Endodermal cell (in vitro differentiated cells): Measurements from ENCODE around the gene BANP. TPM values are rescaled to one million over a fixed set of nuclear protein-coding genes. Genes with fewer than 3 reads are reported as not detected.
"Not testable (repeated sequence)": the region's sequence is repeated elsewhere in the genome, so short reads cannot be mapped to it uniquely, and the experiment has no call there.

ENCODE experiments used
- DNase-seq: peaks from one replicate; pipeline ENCODE4 v3.0.0-alpha.2; 2017
- H3K27ac ChIP-seq: 2 replicates; pipeline ENCODE4 v1.5.1; 2013; ENCODE audit warnings: mild to moderate bottlenecking, low read depth, low read length, moderate library complexity
- H3K27me3 ChIP-seq: 2 replicates; pipeline ENCODE4 v1.6.1; 2013; ENCODE audit warnings: mild to moderate bottlenecking, low read length, moderate library complexity; ENCODE audit not compliant: insufficient read depth, control insufficient read depth, poor library complexity, severe bottlenecking
- H3K36me3 ChIP-seq: 2 replicates; pipeline ENCODE4 v1.7.0; 2013; ENCODE audit warnings: mild to moderate bottlenecking, low read length, moderate library complexity; ENCODE audit not compliant: control insufficient read depth, insufficient read depth
- H3K4me1 ChIP-seq: one replicate; pipeline ENCODE4 v1.7.0; 2013; ENCODE audit warnings: low read length; ENCODE audit not compliant: control insufficient read depth, insufficient read depth
- H3K4me3 ChIP-seq: 2 replicates; pipeline ENCODE4 v1.5.1; 2013; ENCODE audit warnings: mild to moderate bottlenecking, low read length, moderate library complexity
- H3K9ac ChIP-seq: 2 replicates; pipeline ENCODE4 v1.6.1; 2013; ENCODE audit warnings: mild to moderate bottlenecking, low read length, moderate library complexity; ENCODE audit not compliant: poor library complexity, severe bottlenecking; ENCODE audit errors: extremely low read depth
- H3K9me3 ChIP-seq: 2 replicates; pipeline ENCODE4 v1.6.1; 2013; ENCODE audit warnings: mild to moderate bottlenecking, low read length, moderate library complexity; ENCODE audit not compliant: control insufficient read depth
- H3K27ac Mint-ChIP-seq: 2 replicates; pipeline ENCODE4 v1.8.0; 2020; ENCODE audit warnings: mixed read lengths
- H3K27me3 Mint-ChIP-seq: 2 replicates; pipeline ENCODE4 v1.8.0; 2021; ENCODE audit warnings: mild to moderate bottlenecking, mixed read lengths; ENCODE audit not compliant: insufficient read depth
- H3K36me3 Mint-ChIP-seq: 2 replicates; pipeline ENCODE4 v1.8.0; 2020; ENCODE audit warnings: low read depth, mixed read lengths
- H3K4me1 Mint-ChIP-seq: 2 replicates; pipeline ENCODE4 v1.8.0; 2020; ENCODE audit warnings: mixed read lengths
- H3K4me3 Mint-ChIP-seq: 2 replicates; pipeline ENCODE4 v1.8.0; 2020; ENCODE audit warnings: mild to moderate bottlenecking, moderate library complexity, mixed read lengths
- H3K9me3 Mint-ChIP-seq: 2 replicates; pipeline ENCODE4 v1.8.0; 2020; ENCODE audit warnings: mild to moderate bottlenecking, mixed read lengths
- CTCF ChIP-seq: fragments of 200-600 bp; sonication (generic); conservative IDR thresholded peaks from 2 replicates; pipeline ENCODE4 v1.5.0; 2021; ENCODE audit warnings: antibody characterized with exemption, mild to moderate bottlenecking
- WGBS, 2 experiments: methylation state at CpG; one replicate each; pipeline versions ENCODE4 v1.1.5 to v1.1.7; 2013; ENCODE audit warnings: missing lambda C conversion rate in 2 of 2, mixed read lengths in 1 of 2; ENCODE audit not compliant: insufficient coverage in 1 of 2, insufficient read length in 1 of 2; 5-methylcytosine and 5-hydroxymethylcytosine counted together
- total RNA-seq, 2 donors: library from RNA; stranded (reverse); fragmentation: NEBNext Ultra II Directional in 1 of 2; extraction: Animal tissue kit (Norgen Biotek cat#: 25700) in 1 of 2; gene quantifications; 2 replicates in 1 of 2; 3 replicates in 1 of 2; pipeline ENCODE4 v1.2.1, GENCODE V29; 2021

The BANP gene
- total RNA-seq, 2 donors from 2014 or later: 39.5 to 45.5 TPM

- no peaks in the 10 kb centered on the region for H3K4me1 ChIP-seq
- TF ChIP-seq CTCF: no peak
- H3K36me3 Mint-ChIP-seq: no peaks in the 10 kb centered on the region
- peaks cover 5% of the 10 kb centered on the region for H3K4me1 Mint-ChIP-seq
- H3K36me3 ChIP-seq: no peaks in the 10 kb centered on the region
- no peaks in the 10 kb centered on the region for H3K27me3 Mint-ChIP-seq
- H3K9me3 ChIP-seq: no peaks in the 10 kb centered on the region
- no peaks in the 10 kb centered on the region for H3K9me3 Mint-ChIP-seq
- H3K27me3 ChIP-seq: no peaks in the 10 kb centered on the region
- H3K27ac ChIP-seq: no peak overlapping the region
- no peak for DNase-seq
- no peak overlapping the region for H3K4me3 Mint-ChIP-seq
- H3K9ac ChIP-seq: no peak overlapping the region
- H3K27ac Mint-ChIP-seq: no peak overlapping the region
- no peak overlapping the region for H3K4me3 ChIP-seq
- 87 to 91% methylated on average over 8 to 20 of the region's 20 CpGs for WGBS, 2 experiments
Observed at GRCh38 chr16:88113545-88114045, 162.4 kb downstream of the BANP start.

GRCh38 chr16:88114541-88115228, 163.5 kb downstream of the BANP start:
- not testable (repeated sequence) for H3K36me3 Mint-ChIP-seq, H3K4me1 ChIP-seq, H3K9ac ChIP-seq, H3K36me3 ChIP-seq, H3K27ac Mint-ChIP-seq, H3K27me3 Mint-ChIP-seq, DNase-seq, H3K4me3 Mint-ChIP-seq, H3K4me3 ChIP-seq, H3K27me3 ChIP-seq, H3K9me3 Mint-ChIP-seq, H3K27ac ChIP-seq, H3K9me3 ChIP-seq
- WGBS, 2 experiments: 82 to 97% methylated on average over 11 to 22 of the region's 22 CpGs
- peaks cover 16% of the 10 kb centered on the region for H3K4me1 Mint-ChIP-seq

- H3K4me1 ChIP-seq: peaks cover 5% of the 10 kb centered on the region
- H3K4me3 ChIP-seq: no peak overlapping the region
- peaks cover 17% of the 10 kb centered on the region for H3K4me1 Mint-ChIP-seq
- no peaks in the 10 kb centered on the region for H3K36me3 Mint-ChIP-seq
- no peak overlapping the region for H3K4me3 Mint-ChIP-seq
- H3K27ac Mint-ChIP-seq: no peak overlapping the region
- DNase-seq: no peak
- H3K9ac ChIP-seq: no peak overlapping the region
- TF ChIP-seq CTCF: no peak
- WGBS, 2 experiments: 92 to 93% methylated on average over 12 to 13 of the region's 13 CpGs
- H3K27me3 Mint-ChIP-seq: no peaks in the 10 kb centered on the region
- no peaks in the 10 kb centered on the region for H3K9me3 Mint-ChIP-seq
- H3K27ac ChIP-seq: no peak overlapping the region
- H3K36me3 ChIP-seq: no peaks in the 10 kb centered on the region
- H3K9me3 ChIP-seq: no peaks in the 10 kb centered on the region
- no peaks in the 10 kb centered on the region for H3K27me3 ChIP-seq
Observed at GRCh38 chr16:88116121-88116520, 164.9 kb downstream of the BANP start.

- no peak for TF ChIP-seq CTCF
- Mint-ChIP-seq H3K4me3 (no peak overlapping the region), H3K9me3 (peaks cover 3% of the 10 kb centered on the region), H3K4me1 (peaks cover 17% of the 10 kb centered on the region), H3K36me3 (no peaks in the 10 kb centered on the region), H3K27me3 (no peaks in the 10 kb centered on the region), H3K27ac (no peak overlapping the region)
- Histone ChIP-seq H3K36me3 (no peaks in the 10 kb centered on the region), H3K9ac (no peak overlapping the region), H3K9me3 (no peaks in the 10 kb centered on the region), H3K4me1 (peaks cover 5% of the 10 kb centered on the region), H3K27ac (no peak overlapping the region), H3K27me3 (no peaks in the 10 kb centered on the region), H3K4me3 (no peak overlapping the region)
- no peak for DNase-seq
- WGBS, 2 experiments: 92% methylated on average over 20 of the region's 20 CpGs
Observed at GRCh38 chr16:88117476-88117868, 166.2 kb downstream of the BANP start.
